Activated naive CD8-positive, alpha-beta T cell treated with anti-CD3 and anti-CD28 coated beads for 36 hours (primary cell): ENCODE data around the gene SMARCAL1. TPM values are rescaled to one million over a fixed set of nuclear protein-coding genes. Genes with fewer than 3 reads are reported as not detected.
"Not testable (repeated sequence)": the region's sequence is repeated elsewhere in the genome, so short reads cannot be mapped to it uniquely, and the experiment has no call there.

Experiments used
- DNase-seq: peaks from one replicate; pipeline ENCODE4 v3.0.0; 2021
- H3K27ac Mint-ChIP-seq: one replicate; pipeline ENCODE4 v1.8.0; 2022; ENCODE audit warnings: mild to moderate bottlenecking, moderate library complexity, mixed read lengths
- H3K27me3 Mint-ChIP-seq: one replicate; pipeline ENCODE4 v1.8.0; 2022; ENCODE audit warnings: mild to moderate bottlenecking, mixed read lengths
- H3K36me3 Mint-ChIP-seq: one replicate; pipeline ENCODE4 v1.8.0; 2021; ENCODE audit warnings: mild to moderate bottlenecking, mixed read lengths
- H3K4me1 Mint-ChIP-seq: one replicate; pipeline ENCODE4 v1.8.0; 2021; ENCODE audit warnings: mixed read lengths
- H3K4me3 Mint-ChIP-seq: one replicate; pipeline ENCODE4 v1.8.0; 2022; ENCODE audit warnings: mild to moderate bottlenecking, moderate library complexity, mixed read lengths
- H3K9me3 Mint-ChIP-seq: one replicate; pipeline ENCODE4 v1.8.0; 2022; ENCODE audit warnings: mixed read lengths
- total RNA-seq, 2 experiments: library from RNA; stranded (reverse); gene quantifications; one replicate each; pipeline ENCODE4 v1.2.3, GENCODE V29; 2021

The SMARCAL1 gene
- total RNA-seq: 10 to 100 TPM; 22.4 to 25.3 TPM

- Mint-ChIP-seq H3K9me3 (no peaks in the 10 kb centered on the region), H3K4me3 (peak within 1 kb of the TSS; percentile 88), H3K36me3 (no peaks in the 10 kb centered on the region), H3K27me3 (no peaks in the 10 kb centered on the region), H3K27ac (peak within 1 kb of the TSS; percentile 91), H3K4me1 (peaks cover 9% of the 10 kb centered on the region)
- DNase-seq: peak; percentile 96
Measured at GRCh38 chr2:216412022-216412999, at the start of gene SMARCAL1. SMARCAL1 (plus strand) TSS chr2:216412484; CDS start chr2:216414705, 2,221 bp downstream.

GRCh38 chr2:216362730-216363129, 49.6 kb upstream of the SMARCAL1 start:
- Mint-ChIP-seq H3K9me3 (no peaks in the 10 kb centered on the region), H3K27ac (no peak overlapping the region), H3K4me1 (no peaks in the 10 kb centered on the region), H3K4me3 (no peak overlapping the region), H3K36me3 (no peaks in the 10 kb centered on the region), H3K27me3 (peaks cover 5% of the 10 kb centered on the region)
- DNase-seq: no peak

- Mint-ChIP-seq H3K4me1 (no peaks in the 10 kb centered on the region), H3K36me3 (no peaks in the 10 kb centered on the region), H3K27ac (no peak overlapping the region), H3K9me3 (no peaks in the 10 kb centered on the region), H3K4me3 (no peak overlapping the region), H3K27me3 (peaks cover 10% of the 10 kb centered on the region)
- no peak for DNase-seq
Measured at GRCh38 chr2:216363221-216363620, 49.1 kb upstream of the SMARCAL1 start.

GRCh38 chr2:216365518-216365917, 46.8 kb upstream of the SMARCAL1 start:
- Mint-ChIP-seq H3K4me3 (no peak overlapping the region), H3K4me1 (peaks cover 1% of the 10 kb centered on the region), H3K27me3 (peaks cover 31% of the 10 kb centered on the region), H3K9me3 (no peaks in the 10 kb centered on the region), H3K36me3 (no peaks in the 10 kb centered on the region), H3K27ac (no peak overlapping the region)
- DNase-seq: no peak

- H3K27me3 Mint-ChIP-seq: peaks cover 40% of the 10 kb centered on the region
- H3K9me3 Mint-ChIP-seq: no peaks in the 10 kb centered on the region
- peaks cover 4% of the 10 kb centered on the region for H3K4me1 Mint-ChIP-seq
- no peak for DNase-seq
- H3K36me3 Mint-ChIP-seq: no peaks in the 10 kb centered on the region
- H3K4me3 Mint-ChIP-seq: no peak overlapping the region
- H3K27ac Mint-ChIP-seq: no peak overlapping the region
Measured at GRCh38 chr2:216366777-216367471, 45.4 kb upstream of the SMARCAL1 start.

GRCh38 chr2:216369821-216370220, 42.5 kb upstream of the SMARCAL1 start:
- no peak overlapping the region for H3K27ac Mint-ChIP-seq
- H3K27me3 Mint-ChIP-seq: peaks cover 60% of the 10 kb centered on the region
- DNase-seq: no peak
- no peak overlapping the region for H3K4me3 Mint-ChIP-seq
- peaks cover 12% of the 10 kb centered on the region for H3K4me1 Mint-ChIP-seq
- H3K36me3 Mint-ChIP-seq: no peaks in the 10 kb centered on the region
- H3K9me3 Mint-ChIP-seq: peaks cover 1% of the 10 kb centered on the region

GRCh38 chr2:216370961-216371712, 41.1 kb upstream of the SMARCAL1 start:
- Mint-ChIP-seq H3K9me3 (peaks cover 1% of the 10 kb centered on the region), H3K27me3 (peaks cover 60% of the 10 kb centered on the region), H3K27ac (no peak overlapping the region), H3K36me3 (no peaks in the 10 kb centered on the region), H3K4me1 (peaks cover 12% of the 10 kb centered on the region), H3K4me3 (peak overlapping the region; percentile 26)
- DNase-seq: no peak

GRCh38 chr2:216371721-216372702, 40.3 kb upstream of the SMARCAL1 start, which contains the start of gene MARCHF4:
MARCHF4 (minus strand) TSS chr2:216372483; CDS start chr2:216370260, 2,223 bp downstream.
- Mint-ChIP-seq H3K36me3 (no peaks in the 10 kb centered on the region), H3K4me3 (no peak within 1 kb of the TSS), H3K9me3 (peaks cover 1% of the 10 kb centered on the region), H3K4me1 (peaks cover 12% of the 10 kb centered on the region), H3K27me3 (peaks cover 60% of the 10 kb centered on the region), H3K27ac (no peak within 1 kb of the TSS)
- peak; percentile 70 for DNase-seq

GRCh38 chr2:216372761-216373291, 39.5 kb upstream of the SMARCAL1 start:
- H3K4me1 Mint-ChIP-seq: peaks cover 12% of the 10 kb centered on the region
- no peak overlapping the region for H3K4me3 Mint-ChIP-seq
- no peak for DNase-seq
- H3K27me3 Mint-ChIP-seq: peaks cover 54% of the 10 kb centered on the region
- H3K36me3 Mint-ChIP-seq: no peaks in the 10 kb centered on the region
- no peak overlapping the region for H3K27ac Mint-ChIP-seq
- H3K9me3 Mint-ChIP-seq: peaks cover 1% of the 10 kb centered on the region

GRCh38 chr2:216373896-216374295, 38.4 kb upstream of the SMARCAL1 start:
- H3K4me1 Mint-ChIP-seq: peaks cover 12% of the 10 kb centered on the region
- peaks cover 43% of the 10 kb centered on the region for H3K27me3 Mint-ChIP-seq
- H3K36me3 Mint-ChIP-seq: no peaks in the 10 kb centered on the region
- H3K27ac Mint-ChIP-seq: no peak overlapping the region
- no peak overlapping the region for H3K4me3 Mint-ChIP-seq
- H3K9me3 Mint-ChIP-seq: peaks cover 1% of the 10 kb centered on the region
- no peak for DNase-seq

- Mint-ChIP-seq H3K4me1 (peaks cover 12% of the 10 kb centered on the region), H3K36me3 (no peaks in the 10 kb centered on the region), H3K9me3 (peaks cover 1% of the 10 kb centered on the region), H3K27me3 (peaks cover 35% of the 10 kb centered on the region), H3K27ac (no peak overlapping the region), H3K4me3 (no peak overlapping the region)
- no peak for DNase-seq
Measured at GRCh38 chr2:216375286-216375685, 37.0 kb upstream of the SMARCAL1 start.

GRCh38 chr2:216379977-216380376, 32.3 kb upstream of the SMARCAL1 start:
- H3K36me3 Mint-ChIP-seq: no peaks in the 10 kb centered on the region
- no peak for DNase-seq

GRCh38 chr2:216384409-216384808, 27.9 kb upstream of the SMARCAL1 start:
- H3K27ac Mint-ChIP-seq, H3K4me3 Mint-ChIP-seq, H3K9me3 Mint-ChIP-seq, DNase-seq, H3K36me3 Mint-ChIP-seq, H3K27me3 Mint-ChIP-seq: not testable (repeated sequence)
- H3K4me1 Mint-ChIP-seq: peaks cover 15% of the 10 kb centered on the region

More at GRCh38 chr2:216379977-216380376, 32.3 kb upstream of the SMARCAL1 start:
- Mint-ChIP-seq H3K9me3 (no peaks in the 10 kb centered on the region), H3K4me3 (no peak overlapping the region), H3K27ac (no peak overlapping the region), H3K27me3 (peaks cover 4% of the 10 kb centered on the region), H3K4me1 (no peaks in the 10 kb centered on the region)
